BJ (cell line): ENCODE measurements around the gene ACSF3. TPM values are rescaled to one million over a fixed set of nuclear protein-coding genes. Genes with fewer than 3 reads are reported as not detected.

ENCODE experiments used
- CTCF ChIA-PET: fragments of 350-600 bp; formaldehyde crosslinking; extraction: SDS; loops from one replicate; lab custom pipeline; 2021; ENCODE audit warnings: antibody characterized with exemption, inconsistent platforms; lab: Yijun Ruan, JAX
- POLR2A ChIA-PET: fragments of 300-600 bp; sonication (Branson Sonifier 250); formaldehyde crosslinking; extraction: SDS; loops from one replicate; lab custom pipeline; 2021; ENCODE audit warnings: antibody characterized with exemption; lab: Charles Lee
- DNase-seq: peaks from one replicate; pipeline ENCODE4 v3.0.0-alpha.2; 2011; ENCODE audit warnings: low read depth
- H3K27me3 ChIP-seq: 2 replicates; pipeline ENCODE4 v1.6.0; 2011; ENCODE audit warnings: low read length; ENCODE audit not compliant: control insufficient read depth, insufficient read depth
- H3K36me3 ChIP-seq: 2 replicates; pipeline ENCODE4 v1.5.1; 2011; ENCODE audit warnings: low read length; ENCODE audit not compliant: control insufficient read depth, insufficient read depth
- H3K4me3 ChIP-seq: 2 replicates; pipeline ENCODE4 v1.5.1; 2011; ENCODE audit warnings: low read depth, mild to moderate bottlenecking, control low read depth, low read length
- CTCF ChIP-seq: IDR thresholded peaks from 2 replicates; pipeline ENCODE4 v1.5.1; 2011; ENCODE audit warnings: low read depth, mild to moderate bottlenecking, control low read depth, inconsistent platforms, low read length, moderate library complexity; ENCODE audit not compliant: insufficient read depth
- polyA plus RNA-seq: library from polyadenylated mRNA; depleted of rRNA; stranded (reverse); fragments of >200 nt; gene quantifications from 2 replicates; pipeline ENCODE4 v1.2.3, GENCODE V29; 2011

Gene ACSF3
- polyA plus RNA-seq, 1 experiment: 12.5 TPM

- ChIA-PET CTCF (no interaction called here), POLR2A (no interaction called here)
- no peak for DNase-seq
- no peak overlapping the region for H3K4me3 ChIP-seq
- H3K27me3 ChIP-seq: no peaks in the 10 kb centered on the region; the same call in 1 of the 2 replicates
- TF ChIP-seq CTCF: no peak
- H3K36me3 ChIP-seq: no peaks in the 10 kb centered on the region
Observed at GRCh38 chr16:89055894-89056555, 37.6 kb upstream of the ACSF3 start.

GRCh38 chr16:89056592-89056991 lies 37.1 kb upstream of the ACSF3 start:
- TF ChIP-seq CTCF: no peak
- Histone ChIP-seq H3K4me3 (no peak overlapping the region), H3K36me3 (no peaks in the 10 kb centered on the region), H3K27me3 (no peaks in the 10 kb centered on the region; the same call in 1 of the 2 replicates)
- CTCF ChIA-PET: no interaction called here
- POLR2A ChIA-PET: no interaction called here
- DNase-seq: no peak

- Histone ChIP-seq H3K4me3 (no peak overlapping the region), H3K27me3 (no peaks in the 10 kb centered on the region; the same call in 1 of the 2 replicates), H3K36me3 (no peaks in the 10 kb centered on the region)
- ChIA-PET CTCF (no interaction called here), POLR2A (no interaction called here)
- no peak for DNase-seq
- no peak for TF ChIP-seq CTCF
Observed at GRCh38 chr16:89057738-89058137, 35.9 kb upstream of the ACSF3 start.

- CTCF ChIA-PET: no interaction called here
- H3K36me3 ChIP-seq: no peaks in the 10 kb centered on the region
- no peak overlapping the region for H3K4me3 ChIP-seq
- TF ChIP-seq CTCF: no peak
- POLR2A ChIA-PET: no interaction called here
- no peaks in the 10 kb centered on the region; the same call in 1 of the 2 replicates for H3K27me3 ChIP-seq
- DNase-seq: no peak
Observed at GRCh38 chr16:89058812-89059211, 34.8 kb upstream of the ACSF3 start.

GRCh38 chr16:89060207-89060794 lies 33.4 kb upstream of the ACSF3 start:
- ChIA-PET POLR2A (no interaction called here), CTCF (interaction anchor here (0.6 kb wide), 1 partner anchor 65 kb away, joined by 3 read pairs; no protein-coding TSS in a partner anchor)
- no peaks in the 10 kb centered on the region for H3K36me3 ChIP-seq
- no peak for DNase-seq
- no peaks in the 10 kb centered on the region; the same call in 1 of the 2 replicates for H3K27me3 ChIP-seq
- no peak overlapping the region for H3K4me3 ChIP-seq
- no peak for TF ChIP-seq CTCF
